Stomach (tissue), 4 donors: ENCODE data around the gene RTN4RL1.

Experiments
- EP300 ChIP-seq: sonication (generic); formaldehyde crosslinking; IDR thresholded peaks from one replicate; pipeline ENCODE4 v1.6.1; 2017; ENCODE audit warnings: antibody characterized with exemption
- TF ChIP-seq, protein P1 (sequence below), 7 experiments: fragments of 450-650 bp in 4 of 7; fragments of 200-600 bp in 3 of 7; sonication (generic) in 3 of 7; IDR thresholded peaks; one replicate each; pipeline ENCODE4 v1.5.1; 2016 to 2019; ENCODE audit warnings: antibody characterized with exemption in 7 of 7, control low read depth in 2 of 7, mild to moderate bottlenecking in 1 of 7

DNA sequence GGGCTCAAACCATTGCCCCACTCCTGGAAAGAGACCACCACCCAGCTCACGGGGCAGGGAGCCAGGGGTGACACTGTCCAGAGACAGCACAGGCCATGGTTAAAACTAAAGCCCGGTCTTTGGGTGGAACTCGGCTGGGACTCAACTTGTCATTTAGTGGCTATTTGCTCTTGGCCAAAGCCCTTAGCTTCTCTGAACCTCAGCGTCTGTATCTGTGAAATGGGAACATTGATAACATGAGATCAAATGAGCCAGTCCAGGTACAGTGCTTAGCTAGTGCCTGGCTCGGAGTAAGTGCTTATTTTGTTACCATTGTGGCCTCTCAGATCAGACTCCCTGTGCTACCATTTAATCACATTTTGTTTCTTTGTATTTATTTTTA lies 48.5 kb downstream of the RTN4RL1 start:
- TF ChIP-seq, protein P1, sequence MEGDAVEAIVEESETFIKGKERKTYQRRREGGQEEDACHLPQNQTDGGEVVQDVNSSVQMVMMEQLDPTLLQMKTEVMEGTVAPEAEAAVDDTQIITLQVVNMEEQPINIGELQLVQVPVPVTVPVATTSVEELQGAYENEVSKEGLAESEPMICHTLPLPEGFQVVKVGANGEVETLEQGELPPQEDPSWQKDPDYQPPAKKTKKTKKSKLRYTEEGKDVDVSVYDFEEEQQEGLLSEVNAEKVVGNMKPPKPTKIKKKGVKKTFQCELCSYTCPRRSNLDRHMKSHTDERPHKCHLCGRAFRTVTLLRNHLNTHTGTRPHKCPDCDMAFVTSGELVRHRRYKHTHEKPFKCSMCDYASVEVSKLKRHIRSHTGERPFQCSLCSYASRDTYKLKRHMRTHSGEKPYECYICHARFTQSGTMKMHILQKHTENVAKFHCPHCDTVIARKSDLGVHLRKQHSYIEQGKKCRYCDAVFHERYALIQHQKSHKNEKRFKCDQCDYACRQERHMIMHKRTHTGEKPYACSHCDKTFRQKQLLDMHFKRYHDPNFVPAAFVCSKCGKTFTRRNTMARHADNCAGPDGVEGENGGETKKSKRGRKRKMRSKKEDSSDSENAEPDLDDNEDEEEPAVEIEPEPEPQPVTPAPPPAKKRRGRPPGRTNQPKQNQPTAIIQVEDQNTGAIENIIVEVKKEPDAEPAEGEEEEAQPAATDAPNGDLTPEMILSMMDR (IDR thresholded peaks at IDR 0.05), result no peak
- no peak for TF ChIP-seq EP300
